Karpas-422 (cell line): ENCODE measurements around the gene R3HDM4. TPM values are rescaled to one million over a fixed set of nuclear protein-coding genes. Genes with fewer than 3 reads are reported as not detected.

ENCODE experiments used
- DNase-seq: peaks from one replicate; pipeline ENCODE4 v3.0.0-alpha.2; 2015
- H2AFZ ChIP-seq: fragments of 200-600 bp; sonication (generic); 2 replicates; pipeline ENCODE4 v1.6.1; 2014; ENCODE audit warnings: antibody characterized with exemption, low read length, mixed read lengths
- H3K27ac ChIP-seq: fragments of 200-600 bp; sonication (generic); 2 replicates; pipeline ENCODE4 v1.5.1; 2014; ENCODE audit warnings: mild to moderate bottlenecking, low read length, moderate library complexity
- H3K27me3 ChIP-seq: fragments of 200-600 bp; sonication (generic); 2 replicates; pipeline ENCODE4 v1.6.1; 2014; ENCODE audit warnings: low read length, mixed read lengths
- H3K36me3 ChIP-seq: fragments of 200-600 bp; sonication (generic); 2 replicates; pipeline ENCODE4 v1.6.1; 2014; ENCODE audit warnings: low read length, mixed read lengths; ENCODE audit not compliant: insufficient read depth
- H3K4me1 ChIP-seq: fragments of 200-600 bp; sonication (generic); 2 replicates; pipeline ENCODE4 v1.6.1; 2014; ENCODE audit warnings: mild to moderate bottlenecking, low read length, mixed read lengths
- H3K4me2 ChIP-seq: fragments of 200-600 bp; sonication (generic); 2 replicates; pipeline ENCODE4 v1.6.1; 2014; ENCODE audit warnings: low read length, low read depth, mild to moderate bottlenecking; ENCODE audit not compliant: poor library complexity, severe bottlenecking
- H3K4me3 ChIP-seq: fragments of 200-600 bp; sonication (generic); 2 replicates; pipeline ENCODE4 v1.5.1; 2014; ENCODE audit warnings: mild to moderate bottlenecking, antibody characterized with exemption, low read length, mixed read lengths
- H3K79me2 ChIP-seq: fragments of 200-600 bp; sonication (generic); 2 replicates; pipeline ENCODE4 v1.6.1; 2014; ENCODE audit warnings: mild to moderate bottlenecking, low read length, mixed read lengths
- H3K9ac ChIP-seq: fragments of 200-600 bp; sonication (generic); 2 replicates; pipeline ENCODE4 v1.6.0; 2014; ENCODE audit warnings: low read length
- H3K9me2 ChIP-seq: fragments of 200-600 bp; sonication (generic), shearing (Covaris generic); replicated peaks from 2 replicates; pipeline ENCODE4 v1.6.0; 2014; ENCODE audit warnings: mild to moderate bottlenecking, low read length, moderate library complexity; ENCODE audit not compliant: insufficient read depth
- H3K9me3 ChIP-seq: fragments of 300-700, 200-600 bp; sonication (generic); 2 replicates; pipeline ENCODE4 v1.6.1; 2014; ENCODE audit warnings: low read length, mixed read lengths
- H4K20me1 ChIP-seq: fragments of 200-600 bp; sonication (generic); 2 replicates; pipeline ENCODE4 v1.6.1; 2014; ENCODE audit warnings: mild to moderate bottlenecking, antibody characterized with exemption, low read length, low read depth; ENCODE audit not compliant: insufficient read depth
- total RNA-seq: library from RNA; depleted of rRNA; stranded (reverse); fragments of >200 nt; shearing (Covaris generic); gene quantifications from 2 replicates; pipeline ENCODE4 v1.2.3, GENCODE V29; 2014; ENCODE audit warnings: low replicate concordance

The R3HDM4 gene
- total RNA-seq, 1 experiment from 2014 or later: 41.9 TPM

- Histone ChIP-seq H4K20me1 (peaks cover 9% of the 10 kb centered on the region; the same call in 1 of the 2 replicates), H3K9me3 (no peaks in the 10 kb centered on the region), H3K36me3 (0 out of 2 replicates have a peak, but pooled peaks cover 5% of the 10 kb centered on the region), H3K4me1 (peaks cover 12% of the 10 kb centered on the region), H3K9me2 (no peaks in the 10 kb centered on the region), H3K79me2 (peaks cover 19% of the 10 kb centered on the region), H2AFZ (no peak overlapping the region), H3K9ac (no peak overlapping the region), H3K27ac (no peak overlapping the region), H3K4me3 (no peak overlapping the region), H3K27me3 (no peaks in the 10 kb centered on the region), H3K4me2 (no peak overlapping the region)
- no peak for DNase-seq
These were observed 22.2 kb downstream of the R3HDM4 start for GRCh38 chr19:890831-891230.

GRCh38 chr19:889662-890295, 23.2 kb downstream of the R3HDM4 start:
- H3K9me2 ChIP-seq: no peaks in the 10 kb centered on the region
- H3K27ac ChIP-seq: no peak overlapping the region
- H2AFZ ChIP-seq: no peak overlapping the region
- H3K9ac ChIP-seq: no peak overlapping the region
- no peaks in the 10 kb centered on the region for H3K27me3 ChIP-seq
- no peak for DNase-seq
- 0 out of 2 replicates have a peak, but pooled peaks cover 5% of the 10 kb centered on the region for H3K36me3 ChIP-seq
- H3K4me3 ChIP-seq: no peak overlapping the region
- peaks cover 19% of the 10 kb centered on the region for H3K79me2 ChIP-seq
- peaks cover 12% of the 10 kb centered on the region for H3K4me1 ChIP-seq
- H3K9me3 ChIP-seq: no peaks in the 10 kb centered on the region
- H4K20me1 ChIP-seq: peaks cover 9% of the 10 kb centered on the region; the same call in 1 of the 2 replicates
- H3K4me2 ChIP-seq: no peak overlapping the region

- peak; percentile 68 for DNase-seq
- no peak overlapping the region for H3K4me2 ChIP-seq
- peaks cover 9% of the 10 kb centered on the region; the same call in 1 of the 2 replicates for H4K20me1 ChIP-seq
- H2AFZ ChIP-seq: no peak overlapping the region
- H3K9me3 ChIP-seq: no peaks in the 10 kb centered on the region
- peaks cover 11% of the 10 kb centered on the region for H3K4me1 ChIP-seq
- 0 out of 2 replicates have a peak, but pooled peaks cover 5% of the 10 kb centered on the region for H3K36me3 ChIP-seq
- no peaks in the 10 kb centered on the region for H3K9me2 ChIP-seq
- H3K27me3 ChIP-seq: no peaks in the 10 kb centered on the region
- no peak overlapping the region for H3K27ac ChIP-seq
- H3K4me3 ChIP-seq: no peak overlapping the region
- peaks cover 19% of the 10 kb centered on the region for H3K79me2 ChIP-seq
- H3K9ac ChIP-seq: no peak overlapping the region
These were observed 24.2 kb downstream of the R3HDM4 start for GRCh38 chr19:888581-889385.

GRCh38 chr19:887599-887998, 25.4 kb downstream of the R3HDM4 start:
- Histone ChIP-seq H3K36me3 (0 out of 2 replicates have a peak, but pooled peaks cover 8% of the 10 kb centered on the region), H2AFZ (no peak overlapping the region), H3K4me2 (no peak overlapping the region), H3K79me2 (peaks cover 19% of the 10 kb centered on the region), H3K27me3 (no peaks in the 10 kb centered on the region), H3K9me2 (no peaks in the 10 kb centered on the region), H3K4me3 (no peak overlapping the region), H3K27ac (no peak overlapping the region), H3K9ac (no peak overlapping the region), H3K4me1 (peaks cover 5% of the 10 kb centered on the region), H4K20me1 (peaks cover 9% of the 10 kb centered on the region; the same call in 1 of the 2 replicates), H3K9me3 (no peaks in the 10 kb centered on the region)
- DNase-seq: no peak

- Histone ChIP-seq H3K9ac (no peak overlapping the region), H3K9me2 (no peaks in the 10 kb centered on the region), H3K79me2 (peaks cover 14% of the 10 kb centered on the region), H2AFZ (no peak overlapping the region), H3K27me3 (no peaks in the 10 kb centered on the region), H3K9me3 (no peaks in the 10 kb centered on the region), H3K4me1 (peaks cover 3% of the 10 kb centered on the region), H3K4me3 (no peak overlapping the region), H3K4me2 (no peak overlapping the region), H4K20me1 (peaks cover 7% of the 10 kb centered on the region; the same call in 1 of the 2 replicates), H3K27ac (no peak overlapping the region), H3K36me3 (0 out of 2 replicates have a peak, but pooled peaks cover 8% of the 10 kb centered on the region)
- no peak for DNase-seq
These were observed 25.9 kb downstream of the R3HDM4 start for GRCh38 chr19:887072-887471.

- Histone ChIP-seq H3K36me3 (0 out of 2 replicates have a peak, but pooled peaks cover 8% of the 10 kb centered on the region), H3K9me2 (no peaks in the 10 kb centered on the region), H3K9me3 (no peaks in the 10 kb centered on the region), H3K4me1 (no peaks in the 10 kb centered on the region), H3K9ac (no peak overlapping the region), H3K4me3 (no peak overlapping the region), H3K27me3 (no peaks in the 10 kb centered on the region), H2AFZ (no peak overlapping the region), H3K4me2 (no peak overlapping the region), H4K20me1 (0 out of 2 replicates have a peak, but pooled peaks cover 6% of the 10 kb centered on the region), H3K27ac (no peak overlapping the region), H3K79me2 (peaks cover 5% of the 10 kb centered on the region; the same call in 1 of the 2 replicates)
- DNase-seq: no peak
These were observed 27.3 kb downstream of the R3HDM4 start for GRCh38 chr19:885536-886224.

GRCh38 chr19:884420-885211, 28.4 kb downstream of the R3HDM4 start:
- H3K36me3 ChIP-seq: 0 out of 2 replicates have a peak, but pooled peaks cover 8% of the 10 kb centered on the region
- no peak overlapping the region for H3K9ac ChIP-seq
- no peak overlapping the region for H3K4me2 ChIP-seq
- 0 out of 2 replicates have a peak, but pooled peaks cover 6% of the 10 kb centered on the region for H4K20me1 ChIP-seq
- H3K9me2 ChIP-seq: no peaks in the 10 kb centered on the region
- H3K27me3 ChIP-seq: no peaks in the 10 kb centered on the region
- no peak for DNase-seq
- no peaks in the 10 kb centered on the region for H3K4me1 ChIP-seq
- no peak overlapping the region for H2AFZ ChIP-seq
- no peak overlapping the region for H3K27ac ChIP-seq
- H3K79me2 ChIP-seq: peaks cover 4% of the 10 kb centered on the region; the same call in 1 of the 2 replicates
- H3K4me3 ChIP-seq: no peak overlapping the region
- no peaks in the 10 kb centered on the region for H3K9me3 ChIP-seq
